ENCODE data around the gene MGRN1.

MGRN1 gene

GRCh38 chr16:4603624-4604170 is 20.9 kb upstream of the MGRN1 start:
- peak overlapping the region in 1 of 2 donors; percentile 32 for H3K4me3 ChIP-seq (ENCODE audit: low read depth in 1 of 2, low read length in 2 of 2)
- H3K27me3 ChIP-seq (ENCODE audit: control insufficient read depth in 1 of 2, insufficient read depth in 2 of 2, low read length in 2 of 2): no peaks in the 10 kb centered on the region
- no peak overlapping the region for H3K9ac ChIP-seq (ENCODE audit: low read depth in 1 of 2, low read length in 2 of 2)
- peaks cover 5 to 15% of the 10 kb centered on the region in 2 donors for H3K36me3 ChIP-seq (ENCODE audit: control insufficient read depth in 1 of 2, insufficient read depth in 2 of 2, low read length in 2 of 2)
- H3K4me1 ChIP-seq (ENCODE audit: control insufficient read depth in 1 of 2, insufficient read depth in 2 of 2, low read length in 2 of 2): peaks cover 8 to 20% of the 10 kb centered on the region in 2 donors
- no peaks in the 10 kb centered on the region for H3K9me3 ChIP-seq (ENCODE audit: control insufficient read depth in 1 of 2, low read length in 2 of 2)
- H3K27ac ChIP-seq (ENCODE audit: low read depth, low read length): no peak overlapping the region

GRCh38 chr16:4604401-4604800 is 20.2 kb upstream of the MGRN1 start:
- Histone ChIP-seq H3K4me1 (ENCODE audit: control insufficient read depth in 1 of 2, insufficient read depth in 2 of 2, low read length in 2 of 2) (peaks cover 8 to 20% of the 10 kb centered on the region in 2 donors), H3K27me3 (ENCODE audit: control insufficient read depth in 1 of 2, insufficient read depth in 2 of 2, low read length in 2 of 2) (no peaks in the 10 kb centered on the region), H3K27ac (ENCODE audit: low read depth, low read length) (no peak overlapping the region), H3K9me3 (ENCODE audit: control insufficient read depth in 1 of 2, low read length in 2 of 2) (no peaks in the 10 kb centered on the region), H3K9ac (ENCODE audit: low read depth in 1 of 2, low read length in 2 of 2) (no peak overlapping the region), H3K4me3 (ENCODE audit: low read depth in 1 of 2, low read length in 2 of 2) (no peak overlapping the region), H3K36me3 (ENCODE audit: control insufficient read depth in 1 of 2, insufficient read depth in 2 of 2, low read length in 2 of 2) (peaks cover 6 to 21% of the 10 kb centered on the region in 2 donors)

- Histone ChIP-seq H3K27ac (ENCODE audit: low read depth, low read length) (no peak overlapping the region), H3K36me3 (ENCODE audit: control insufficient read depth in 1 of 2, insufficient read depth in 2 of 2, low read length in 2 of 2) (peaks cover 8 to 23% of the 10 kb centered on the region in 2 donors), H3K9me3 (ENCODE audit: control insufficient read depth in 1 of 2, low read length in 2 of 2) (no peaks in the 10 kb centered on the region), H3K4me3 (ENCODE audit: low read depth in 1 of 2, low read length in 2 of 2) (no peak overlapping the region), H3K9ac (ENCODE audit: low read depth in 1 of 2, low read length in 2 of 2) (no peak overlapping the region), H3K4me1 (ENCODE audit: control insufficient read depth in 1 of 2, insufficient read depth in 2 of 2, low read length in 2 of 2) (peaks cover 8 to 20% of the 10 kb centered on the region in 2 donors), H3K27me3 (ENCODE audit: control insufficient read depth in 1 of 2, insufficient read depth in 2 of 2, low read length in 2 of 2) (no peaks in the 10 kb centered on the region)
These were observed 18.3 kb upstream of the MGRN1 start for GRCh38 chr16:4606354-4606753.

GRCh38 chr16:4607841-4608703 is 16.6 kb upstream of the MGRN1 start:
- H3K4me1 ChIP-seq (ENCODE audit: control insufficient read depth in 1 of 2, insufficient read depth in 2 of 2, low read length in 2 of 2): peaks cover 17 to 35% of the 10 kb centered on the region in 2 donors
- H3K9ac ChIP-seq (ENCODE audit: low read depth in 1 of 2, low read length in 2 of 2): no peak overlapping the region
- H3K4me3 ChIP-seq (ENCODE audit: low read depth in 1 of 2, low read length in 2 of 2): no peak overlapping the region
- no peak overlapping the region for H3K27ac ChIP-seq (ENCODE audit: low read depth, low read length)
- H3K27me3 ChIP-seq (ENCODE audit: control insufficient read depth in 1 of 2, insufficient read depth in 2 of 2, low read length in 2 of 2): no peaks in the 10 kb centered on the region
- no peaks in the 10 kb centered on the region for H3K9me3 ChIP-seq (ENCODE audit: control insufficient read depth in 1 of 2, low read length in 2 of 2)
- H3K36me3 ChIP-seq (ENCODE audit: control insufficient read depth in 1 of 2, insufficient read depth in 2 of 2, low read length in 2 of 2): peaks cover 8 to 23% of the 10 kb centered on the region in 2 donors

- Histone ChIP-seq H3K36me3 (ENCODE audit: control insufficient read depth in 1 of 2, insufficient read depth in 2 of 2, low read length in 2 of 2) (peaks cover 8 to 23% of the 10 kb centered on the region in 2 donors), H3K4me3 (ENCODE audit: low read depth in 1 of 2, low read length in 2 of 2) (no peak overlapping the region), H3K27me3 (ENCODE audit: control insufficient read depth in 1 of 2, insufficient read depth in 2 of 2, low read length in 2 of 2) (no peaks in the 10 kb centered on the region), H3K9me3 (ENCODE audit: control insufficient read depth in 1 of 2, low read length in 2 of 2) (no peaks in the 10 kb centered on the region), H3K9ac (ENCODE audit: low read depth in 1 of 2, low read length in 2 of 2) (no peak overlapping the region), H3K4me1 (ENCODE audit: control insufficient read depth in 1 of 2, insufficient read depth in 2 of 2, low read length in 2 of 2) (peaks cover 23 to 39% of the 10 kb centered on the region in 2 donors), H3K27ac (ENCODE audit: low read depth, low read length) (no peak overlapping the region)
These were observed 16.0 kb upstream of the MGRN1 start for GRCh38 chr16:4608704-4608980.

- Histone ChIP-seq H3K27ac (ENCODE audit: low read depth, low read length) (no peak overlapping the region), H3K9me3 (ENCODE audit: control insufficient read depth in 1 of 2, low read length in 2 of 2) (no peaks in the 10 kb centered on the region), H3K36me3 (ENCODE audit: control insufficient read depth in 1 of 2, insufficient read depth in 2 of 2, low read length in 2 of 2) (peaks cover 8 to 23% of the 10 kb centered on the region in 2 donors), H3K4me1 (ENCODE audit: control insufficient read depth in 1 of 2, insufficient read depth in 2 of 2, low read length in 2 of 2) (peaks cover 17 to 34% of the 10 kb centered on the region in 2 donors), H3K9ac (ENCODE audit: low read depth in 1 of 2, low read length in 2 of 2) (no peak overlapping the region), H3K27me3 (ENCODE audit: control insufficient read depth in 1 of 2, insufficient read depth in 2 of 2, low read length in 2 of 2) (no peaks in the 10 kb centered on the region), H3K4me3 (ENCODE audit: low read depth in 1 of 2, low read length in 2 of 2) (no peak overlapping the region)
These were observed 15.2 kb upstream of the MGRN1 start for GRCh38 chr16:4609200-4610010.

GRCh38 chr16:4610011-4611005 is 14.3 kb upstream of the MGRN1 start:
- Histone ChIP-seq H3K9me3 (ENCODE audit: control insufficient read depth in 1 of 2, low read length in 2 of 2) (no peaks in the 10 kb centered on the region), H3K36me3 (ENCODE audit: control insufficient read depth in 1 of 2, insufficient read depth in 2 of 2, low read length in 2 of 2) (peaks cover 8 to 23% of the 10 kb centered on the region in 2 donors), H3K9ac (ENCODE audit: low read depth in 1 of 2, low read length in 2 of 2) (no peak overlapping the region), H3K4me1 (ENCODE audit: control insufficient read depth in 1 of 2, insufficient read depth in 2 of 2, low read length in 2 of 2) (peaks cover 15 to 36% of the 10 kb centered on the region in 2 donors), H3K27me3 (ENCODE audit: control insufficient read depth in 1 of 2, insufficient read depth in 2 of 2, low read length in 2 of 2) (no peaks in the 10 kb centered on the region), H3K4me3 (ENCODE audit: low read depth in 1 of 2, low read length in 2 of 2) (no peak overlapping the region), H3K27ac (ENCODE audit: low read depth, low read length) (no peak overlapping the region)

- no peak overlapping the region for H3K27ac ChIP-seq (ENCODE audit: low read depth, low read length)
- no peaks in the 10 kb centered on the region for H3K9me3 ChIP-seq (ENCODE audit: control insufficient read depth in 1 of 2, low read length in 2 of 2)
- H3K9ac ChIP-seq (ENCODE audit: low read depth in 1 of 2, low read length in 2 of 2): no peak overlapping the region
- H3K27me3 ChIP-seq (ENCODE audit: control insufficient read depth in 1 of 2, insufficient read depth in 2 of 2, low read length in 2 of 2): no peaks in the 10 kb centered on the region
- H3K4me3 ChIP-seq (ENCODE audit: low read depth in 1 of 2, low read length in 2 of 2): no peak overlapping the region
- peaks cover 21 to 39% of the 10 kb centered on the region in 2 donors for H3K4me1 ChIP-seq (ENCODE audit: control insufficient read depth in 1 of 2, insufficient read depth in 2 of 2, low read length in 2 of 2)
- H3K36me3 ChIP-seq (ENCODE audit: control insufficient read depth in 1 of 2, insufficient read depth in 2 of 2, low read length in 2 of 2): peaks cover 8 to 23% of the 10 kb centered on the region in 2 donors
These were observed 13.1 kb upstream of the MGRN1 start for GRCh38 chr16:4611337-4612021.

- peak overlapping the region in 1 of 2 donors; percentile 84 for H3K9ac ChIP-seq (ENCODE audit: low read depth in 1 of 2, low read length in 2 of 2)
- no peaks in the 10 kb centered on the region for H3K27me3 ChIP-seq (ENCODE audit: control insufficient read depth in 1 of 2, insufficient read depth in 2 of 2, low read length in 2 of 2)
- peaks cover 7 to 20% of the 10 kb centered on the region in 2 donors for H3K36me3 ChIP-seq (ENCODE audit: control insufficient read depth in 1 of 2, insufficient read depth in 2 of 2, low read length in 2 of 2)
- H3K4me1 ChIP-seq (ENCODE audit: control insufficient read depth in 1 of 2, insufficient read depth in 2 of 2, low read length in 2 of 2): peaks cover 21 to 38% of the 10 kb centered on the region in 2 donors
- no peak overlapping the region for H3K27ac ChIP-seq (ENCODE audit: low read depth, low read length)
- no peaks in the 10 kb centered on the region for H3K9me3 ChIP-seq (ENCODE audit: control insufficient read depth in 1 of 2, low read length in 2 of 2)
- peak overlapping the region in 1 of 2 donors; percentile 93 for H3K4me3 ChIP-seq (ENCODE audit: low read depth in 1 of 2, low read length in 2 of 2)
These were observed 12.1 kb upstream of the MGRN1 start for GRCh38 chr16:4612474-4612931.
